MCF 10A (cell line): ENCODE data around the gene BMPER. TPM values are rescaled to one million over a fixed set of nuclear protein-coding genes. Genes with fewer than 3 reads are reported as not detected.

Experiments
- BruUV-seq: library from RNA; stranded (reverse); fragments of 400-500 nt; replicated peaks from 2 replicates; lab custom pipeline; 2021; lab: Mats Ljungman, UMichigan
- CTCF ChIA-PET: fragments of 300-600 bp; sonication (Branson Sonifier 250); formaldehyde crosslinking; extraction: SDS; loops from one replicate; lab custom pipeline; 2021; ENCODE audit warnings: antibody characterized with exemption, inconsistent platforms; lab: Yijun Ruan, JAX
- POLR2A ChIA-PET: fragments of 300-600, 350-650 bp; sonication (Branson Sonifier 250); formaldehyde crosslinking; extraction: SDS; loops from one replicate; lab custom pipeline; 2020; ENCODE audit warnings: antibody characterized with exemption, inconsistent platforms; lab: Yijun Ruan, JAX
- DNase-seq: peaks from one replicate; pipeline ENCODE4 v3.0.0-alpha.2; 2018; ENCODE audit not compliant: unreplicated experiment
- H3K27ac Mint-ChIP-seq: one replicate; pipeline ENCODE4 v1.8.0; 2022; ENCODE audit warnings: mild to moderate bottlenecking, low read depth, mixed read lengths; ENCODE audit not compliant: unreplicated experiment
- H3K27me3 Mint-ChIP-seq: one replicate; pipeline ENCODE4 v1.8.0; 2022; ENCODE audit warnings: mixed read lengths; ENCODE audit not compliant: insufficient read depth, unreplicated experiment
- H3K36me3 Mint-ChIP-seq: one replicate; pipeline ENCODE4 v1.8.0; 2022; ENCODE audit warnings: mild to moderate bottlenecking, moderate library complexity, mixed read lengths; ENCODE audit not compliant: insufficient read depth, unreplicated experiment
- H3K4me1 Mint-ChIP-seq: one replicate; pipeline ENCODE4 v1.8.0; 2022; ENCODE audit warnings: mixed read lengths; ENCODE audit not compliant: insufficient read depth, unreplicated experiment
- H3K4me3 Mint-ChIP-seq: one replicate; pipeline ENCODE4 v1.8.0; 2022; ENCODE audit warnings: mild to moderate bottlenecking, moderate library complexity, mixed read lengths; ENCODE audit not compliant: unreplicated experiment
- H3K9me3 Mint-ChIP-seq: one replicate; pipeline ENCODE4 v1.8.0; 2022; ENCODE audit warnings: mixed read lengths; ENCODE audit not compliant: unreplicated experiment
- intact Hi-C: fragments of 100-400 bp; cut with micrococcal nuclease; formaldehyde crosslinking; loops from 2 replicates; pipeline ENCODE4 v1.14.1; 2022
- total RNA-seq: library from RNA; stranded (reverse); gene quantifications from 2 replicates; pipeline ENCODE4 v1.2.3, GENCODE V29; 2022
- TF ChIP-seq, protein P1 (sequence below): fragments of 200-600 bp; IDR thresholded peaks from one replicate; pipeline ENCODE4 v1.8.0; 2022; ENCODE audit warnings: antibody characterized with exemption, mild to moderate bottlenecking; ENCODE audit not compliant: unreplicated experiment

The BMPER gene
- total RNA-seq, 1 experiment from 2014 or later, result 0.40 TPM

- H3K4me1 Mint-ChIP-seq, result peaks cover 7% of the 10 kb centered on the region
- no peaks in the 10 kb centered on the region for H3K9me3 Mint-ChIP-seq
- ChIA-PET CTCF (interaction anchor here (0.6 to 3.8 kb wide), 6 partner anchors 10 to 397 kb away, joined by 3 to 37 read pairs (median 4); no protein-coding TSS in a partner anchor), POLR2A (interaction anchor here (0.7 kb wide), 1 partner anchor 21 kb away, joined by 4 read pairs; no protein-coding TSS in a partner anchor)
- no peaks in the 10 kb centered on the region for H3K36me3 Mint-ChIP-seq
- H3K4me3 Mint-ChIP-seq, result no peak overlapping the region
- no TSS peak for BruUV-seq
- TF ChIP-seq, protein P1, sequence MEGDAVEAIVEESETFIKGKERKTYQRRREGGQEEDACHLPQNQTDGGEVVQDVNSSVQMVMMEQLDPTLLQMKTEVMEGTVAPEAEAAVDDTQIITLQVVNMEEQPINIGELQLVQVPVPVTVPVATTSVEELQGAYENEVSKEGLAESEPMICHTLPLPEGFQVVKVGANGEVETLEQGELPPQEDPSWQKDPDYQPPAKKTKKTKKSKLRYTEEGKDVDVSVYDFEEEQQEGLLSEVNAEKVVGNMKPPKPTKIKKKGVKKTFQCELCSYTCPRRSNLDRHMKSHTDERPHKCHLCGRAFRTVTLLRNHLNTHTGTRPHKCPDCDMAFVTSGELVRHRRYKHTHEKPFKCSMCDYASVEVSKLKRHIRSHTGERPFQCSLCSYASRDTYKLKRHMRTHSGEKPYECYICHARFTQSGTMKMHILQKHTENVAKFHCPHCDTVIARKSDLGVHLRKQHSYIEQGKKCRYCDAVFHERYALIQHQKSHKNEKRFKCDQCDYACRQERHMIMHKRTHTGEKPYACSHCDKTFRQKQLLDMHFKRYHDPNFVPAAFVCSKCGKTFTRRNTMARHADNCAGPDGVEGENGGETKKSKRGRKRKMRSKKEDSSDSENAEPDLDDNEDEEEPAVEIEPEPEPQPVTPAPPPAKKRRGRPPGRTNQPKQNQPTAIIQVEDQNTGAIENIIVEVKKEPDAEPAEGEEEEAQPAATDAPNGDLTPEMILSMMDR, result no peak
- DNase-seq, result peak; percentile 95
- intact Hi-C loops, result loop anchor here (2.0 kb wide), 1 partner anchor 21 kb away; no protein-coding TSS in a partner anchor
- H3K27me3 Mint-ChIP-seq, result no peaks in the 10 kb centered on the region
- H3K27ac Mint-ChIP-seq, result no peak overlapping the region
These were observed 250.0 kb downstream of the BMPER start for GRCh38 chr7:34155220-34155908.

- Mint-ChIP-seq H3K9me3 (no peaks in the 10 kb centered on the region), H3K4me3 (no peak overlapping the region), H3K36me3 (no peaks in the 10 kb centered on the region), H3K27ac (no peak overlapping the region), H3K27me3 (no peaks in the 10 kb centered on the region), H3K4me1 (peaks cover 7% of the 10 kb centered on the region)
- intact Hi-C loops, result no loop called here
- TF ChIP-seq, protein P1, result no peak
- ChIA-PET POLR2A (no interaction called here), CTCF (interaction anchor here (0.6 to 3.8 kb wide), 4 partner anchors 9 to 102 kb away, joined by 3 to 37 read pairs (median 12); no protein-coding TSS in a partner anchor)
- no peak for DNase-seq
- BruUV-seq, result no TSS peak
These were observed 251.0 kb downstream of the BMPER start for GRCh38 chr7:34156336-34156735.

DNA sequence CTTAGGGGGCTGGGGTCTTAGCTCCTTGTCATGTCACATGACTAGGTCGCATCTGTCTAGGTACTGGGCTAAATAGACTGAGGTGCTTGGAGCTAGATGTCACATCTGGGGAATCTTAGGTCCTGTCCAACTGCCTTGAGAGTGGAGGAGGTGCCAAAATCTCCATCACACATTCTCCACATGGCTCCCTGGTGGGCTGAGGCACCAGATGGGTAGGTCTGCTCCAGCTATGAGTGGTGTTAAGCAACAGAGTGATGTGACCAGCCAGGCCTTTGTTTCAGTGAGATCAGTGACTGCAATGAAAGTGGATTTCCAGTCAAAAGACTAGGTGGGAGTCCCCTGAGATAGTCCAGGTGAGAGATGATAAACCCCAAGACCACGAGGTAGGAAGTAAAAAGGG lies 251.8 kb downstream of the BMPER start:
- Mint-ChIP-seq H3K9me3 (no peaks in the 10 kb centered on the region), H3K27me3 (no peaks in the 10 kb centered on the region), H3K27ac (no peak overlapping the region), H3K4me3 (no peak overlapping the region), H3K36me3 (no peaks in the 10 kb centered on the region), H3K4me1 (peaks cover 7% of the 10 kb centered on the region)
- ChIA-PET CTCF (interaction anchor here (0.5 to 3.8 kb wide), 7 partner anchors 9 to 272 kb away, joined by 3 to 37 read pairs (median 3); no protein-coding TSS in a partner anchor), POLR2A (no interaction called here)
- TF ChIP-seq, protein P1, result no peak
- BruUV-seq, result no TSS peak
- intact Hi-C loops, result no loop called here
- DNase-seq, result no peak

GRCh38 chr7:34158368-34159153 lies 253.2 kb downstream of the BMPER start:
- Mint-ChIP-seq H3K27ac (no peak overlapping the region), H3K4me3 (no peak overlapping the region), H3K9me3 (no peaks in the 10 kb centered on the region), H3K27me3 (no peaks in the 10 kb centered on the region), H3K4me1 (peaks cover 7% of the 10 kb centered on the region), H3K36me3 (no peaks in the 10 kb centered on the region)
- intact Hi-C loops, result no loop called here
- no TSS peak for BruUV-seq
- ChIA-PET CTCF (interaction anchor here (0.9 to 2.9 kb wide), 5 partner anchors 23 to 99 kb away, joined by 3 to 9 read pairs (median 3); no protein-coding TSS in a partner anchor), POLR2A (no interaction called here)
- DNase-seq, result no peak
- TF ChIP-seq, protein P1, result no peak
